ENCODE measurements around the gene LAD1.

The LAD1 gene

DNA sequence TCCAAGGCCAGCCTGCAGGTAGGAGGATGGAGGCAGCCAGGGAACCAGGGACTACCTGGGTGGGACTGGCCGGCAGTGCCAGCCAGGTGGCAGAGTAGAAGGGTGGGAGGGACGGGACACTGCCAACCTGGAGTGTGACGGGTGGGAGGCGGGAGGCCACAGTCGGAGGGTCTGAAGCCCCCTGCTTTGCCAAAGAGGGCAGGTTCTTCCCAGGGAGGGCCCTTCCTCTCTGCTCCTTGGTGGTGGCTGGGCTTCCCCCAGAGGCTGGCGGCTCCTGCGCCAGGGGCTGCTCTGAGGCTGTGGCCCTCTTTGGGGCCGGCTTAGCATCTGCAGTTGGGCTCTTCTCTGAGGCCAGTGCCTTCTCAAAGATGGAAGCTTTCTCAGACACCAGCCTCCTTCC lies 12.9 kb downstream of the LAD1 start:
- Histone ChIP-seq H3K36me3 (ENCODE audit: control insufficient read depth, low read length) (no peaks in the 10 kb centered on the region), H3K4me1 (ENCODE audit: control insufficient read depth, low read length) (no peaks in the 10 kb centered on the region), H4K20me1 (ENCODE audit: control insufficient read depth, insufficient read depth, low read depth, low read length) (no peaks in the 10 kb centered on the region), H3K4me2 (ENCODE audit: low read length) (no peak overlapping the region), H3K9me3 (ENCODE audit: control insufficient read depth, insufficient read depth, low read length) (no peaks in the 10 kb centered on the region), H3K79me2 (ENCODE audit: control insufficient read depth, low read length) (no peaks in the 10 kb centered on the region), H3K4me3 (ENCODE audit: low read length) (no peak overlapping the region), H3F3A (ENCODE audit: control insufficient read depth, insufficient read depth) (no peaks in the 10 kb centered on the region), H3K27me3 (ENCODE audit: control insufficient read depth, low read length) (peaks cover 3% of the 10 kb centered on the region; the same call in 1 of the 2 replicates), H3K9me2 (replicated peaks; ENCODE audit: control insufficient read depth, low read length) (no peaks in the 10 kb centered on the region), H3K27ac (ENCODE audit: low read depth, low read length) (no peak overlapping the region)
- TF ChIP-seq, protein P1, sequence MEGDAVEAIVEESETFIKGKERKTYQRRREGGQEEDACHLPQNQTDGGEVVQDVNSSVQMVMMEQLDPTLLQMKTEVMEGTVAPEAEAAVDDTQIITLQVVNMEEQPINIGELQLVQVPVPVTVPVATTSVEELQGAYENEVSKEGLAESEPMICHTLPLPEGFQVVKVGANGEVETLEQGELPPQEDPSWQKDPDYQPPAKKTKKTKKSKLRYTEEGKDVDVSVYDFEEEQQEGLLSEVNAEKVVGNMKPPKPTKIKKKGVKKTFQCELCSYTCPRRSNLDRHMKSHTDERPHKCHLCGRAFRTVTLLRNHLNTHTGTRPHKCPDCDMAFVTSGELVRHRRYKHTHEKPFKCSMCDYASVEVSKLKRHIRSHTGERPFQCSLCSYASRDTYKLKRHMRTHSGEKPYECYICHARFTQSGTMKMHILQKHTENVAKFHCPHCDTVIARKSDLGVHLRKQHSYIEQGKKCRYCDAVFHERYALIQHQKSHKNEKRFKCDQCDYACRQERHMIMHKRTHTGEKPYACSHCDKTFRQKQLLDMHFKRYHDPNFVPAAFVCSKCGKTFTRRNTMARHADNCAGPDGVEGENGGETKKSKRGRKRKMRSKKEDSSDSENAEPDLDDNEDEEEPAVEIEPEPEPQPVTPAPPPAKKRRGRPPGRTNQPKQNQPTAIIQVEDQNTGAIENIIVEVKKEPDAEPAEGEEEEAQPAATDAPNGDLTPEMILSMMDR (IDR thresholded peaks at IDR 0.05; ENCODE audit: low read depth, low read length, poor library complexity, severe bottlenecking): no peak
- no peak for TF ChIP-seq EZH2phosphoT487 (IDR thresholded peaks at IDR 0.05; ENCODE audit: borderline replicate concordance, low read length)

DNA sequence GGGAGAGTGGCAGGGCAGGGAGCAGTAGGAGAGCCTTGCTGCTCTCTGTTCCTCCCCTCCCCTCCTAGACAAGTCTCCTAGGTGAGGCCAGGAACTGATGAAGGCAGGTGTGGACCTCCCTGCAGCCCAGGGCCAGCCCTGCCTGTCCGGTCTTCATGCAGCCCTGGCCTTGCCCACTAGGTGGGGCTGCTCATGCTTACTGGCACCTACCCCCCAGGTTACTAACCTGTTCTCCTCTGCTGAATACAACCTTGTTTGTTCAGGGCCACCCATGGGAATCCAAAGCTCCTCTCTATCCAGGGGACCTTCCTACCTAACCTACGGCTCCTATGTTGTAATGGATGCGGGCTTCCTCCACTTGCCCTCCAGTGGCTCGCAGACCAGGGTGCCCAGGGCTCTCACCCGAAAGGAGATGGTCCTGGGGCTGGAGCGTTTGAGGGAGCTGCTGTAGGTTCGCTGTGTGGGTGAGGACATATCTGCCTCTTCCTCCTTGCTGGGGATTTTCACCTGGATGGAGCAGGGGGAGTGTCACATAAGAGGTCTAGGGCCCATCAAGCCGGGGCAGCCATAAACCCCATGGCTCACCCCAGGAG lies 13.7 kb downstream of the LAD1 start:
- no peak overlapping the region for H3K27ac ChIP-seq (ENCODE audit: low read depth, low read length)
- TF ChIP-seq, protein P1 (IDR thresholded peaks at IDR 0.05; ENCODE audit: low read depth, low read length, poor library complexity, severe bottlenecking): peak; percentile 89
- TF ChIP-seq EZH2phosphoT487 (IDR thresholded peaks at IDR 0.05; ENCODE audit: borderline replicate concordance, low read length): no peak
- H3K4me2 ChIP-seq (ENCODE audit: low read length): no peak overlapping the region
- peaks cover 3% of the 10 kb centered on the region; the same call in 1 of the 2 replicates for H3K27me3 ChIP-seq (ENCODE audit: control insufficient read depth, low read length)
- no peaks in the 10 kb centered on the region for H3K36me3 ChIP-seq (ENCODE audit: control insufficient read depth, low read length)
- H3K9me3 ChIP-seq (ENCODE audit: control insufficient read depth, insufficient read depth, low read length): no peaks in the 10 kb centered on the region
- no peaks in the 10 kb centered on the region for H3K9me2 ChIP-seq (replicated peaks; ENCODE audit: control insufficient read depth, low read length)
- H3K4me1 ChIP-seq (ENCODE audit: control insufficient read depth, low read length): no peaks in the 10 kb centered on the region
- no peak overlapping the region for H3K4me3 ChIP-seq (ENCODE audit: low read length)
- H4K20me1 ChIP-seq (ENCODE audit: control insufficient read depth, insufficient read depth, low read depth, low read length): no peaks in the 10 kb centered on the region
- no peaks in the 10 kb centered on the region for H3K79me2 ChIP-seq (ENCODE audit: control insufficient read depth, low read length)
- no peaks in the 10 kb centered on the region for H3F3A ChIP-seq (ENCODE audit: control insufficient read depth, insufficient read depth)

DNA sequence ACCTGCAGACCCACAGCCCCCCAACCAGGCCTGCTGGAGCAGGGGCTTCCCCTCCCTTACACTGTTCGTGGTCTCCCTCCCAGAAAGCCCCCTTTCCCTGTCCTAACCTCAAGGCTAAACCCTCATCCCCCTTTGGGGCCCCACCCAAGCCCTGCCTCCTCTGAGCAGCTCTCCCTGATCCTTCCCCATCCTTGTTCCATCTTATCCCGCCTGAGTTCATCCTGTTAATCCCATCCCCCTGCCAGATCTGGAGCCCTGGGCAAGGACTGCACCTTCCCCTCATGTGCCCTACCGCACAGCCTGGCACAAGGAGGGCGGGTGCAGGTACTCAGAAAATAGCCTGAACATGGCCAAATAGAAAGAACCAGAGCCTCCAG lies 14.7 kb downstream of the LAD1 start:
- TF ChIP-seq, protein P1 (IDR thresholded peaks at IDR 0.05; ENCODE audit: low read depth, low read length, poor library complexity, severe bottlenecking): no peak
- no peak for TF ChIP-seq EZH2phosphoT487 (IDR thresholded peaks at IDR 0.05; ENCODE audit: borderline replicate concordance, low read length)
- Histone ChIP-seq H3K4me1 (ENCODE audit: control insufficient read depth, low read length) (no peaks in the 10 kb centered on the region), H3K36me3 (ENCODE audit: control insufficient read depth, low read length) (no peaks in the 10 kb centered on the region), H4K20me1 (ENCODE audit: control insufficient read depth, insufficient read depth, low read depth, low read length) (no peaks in the 10 kb centered on the region), H3F3A (ENCODE audit: control insufficient read depth, insufficient read depth) (no peaks in the 10 kb centered on the region), H3K9me3 (ENCODE audit: control insufficient read depth, insufficient read depth, low read length) (no peaks in the 10 kb centered on the region), H3K4me2 (ENCODE audit: low read length) (no peak overlapping the region), H3K4me3 (ENCODE audit: low read length) (no peak overlapping the region), H3K79me2 (ENCODE audit: control insufficient read depth, low read length) (no peaks in the 10 kb centered on the region), H3K27ac (ENCODE audit: low read depth, low read length) (no peak overlapping the region), H3K27me3 (ENCODE audit: control insufficient read depth, low read length) (peaks cover 3% of the 10 kb centered on the region; the same call in 1 of the 2 replicates), H3K9me2 (replicated peaks; ENCODE audit: control insufficient read depth, low read length) (no peaks in the 10 kb centered on the region)

All from DOHH2 (cell line).